HG03378 (cell line): ENCODE measurements around the gene ZNF746.
A peak's percentile ranks its signal among the peaks of the same experiment; 100 is the strongest.
"Not testable (repeated sequence)": the region's sequence is repeated elsewhere in the genome, so short reads cannot be mapped to it uniquely, and the experiment has no call there.

Experiments used
- ATAC-seq: cut with Tn5 transposase; IDR thresholded peaks from one replicate; pipeline ENCODE4 v1.9.1; 2021; ENCODE audit warnings: mild to moderate bottlenecking, moderate library complexity; ENCODE audit not compliant: unreplicated experiment

ZNF746 gene

GRCh38 chr7:149497467-149498261 is at the start of gene ZNF746:
Gene ZNF746 (minus strand): TSS chr7:149497809. CDS start chr7:149497536, 273 bp downstream.
- peak; percentile 78 for ATAC-seq

GRCh38 chr7:149547126-149547525 is 49.5 kb upstream of the ZNF746 start:
- no peak for ATAC-seq

DNA sequence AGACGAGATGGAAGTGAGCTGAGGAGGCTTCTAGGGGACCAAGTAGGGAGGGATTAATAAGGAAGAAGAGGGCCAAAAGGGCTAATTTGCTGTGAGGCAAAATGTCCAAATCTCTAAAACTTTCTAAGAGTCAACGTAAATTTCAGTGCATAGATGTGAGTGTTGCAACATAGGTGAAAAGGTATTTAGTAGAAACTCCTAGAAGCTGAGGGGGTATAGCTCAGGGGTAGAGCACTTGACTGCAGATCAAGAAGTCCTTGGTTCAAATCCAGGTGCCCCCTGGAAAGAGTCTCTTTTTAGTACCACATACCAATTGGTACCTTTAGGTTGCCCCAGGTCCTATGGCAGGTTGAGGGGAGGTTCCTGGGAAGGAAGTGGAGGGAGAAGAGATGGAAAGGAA is 48.7 kb upstream of the ZNF746 start:
- no peak for ATAC-seq

DNA sequence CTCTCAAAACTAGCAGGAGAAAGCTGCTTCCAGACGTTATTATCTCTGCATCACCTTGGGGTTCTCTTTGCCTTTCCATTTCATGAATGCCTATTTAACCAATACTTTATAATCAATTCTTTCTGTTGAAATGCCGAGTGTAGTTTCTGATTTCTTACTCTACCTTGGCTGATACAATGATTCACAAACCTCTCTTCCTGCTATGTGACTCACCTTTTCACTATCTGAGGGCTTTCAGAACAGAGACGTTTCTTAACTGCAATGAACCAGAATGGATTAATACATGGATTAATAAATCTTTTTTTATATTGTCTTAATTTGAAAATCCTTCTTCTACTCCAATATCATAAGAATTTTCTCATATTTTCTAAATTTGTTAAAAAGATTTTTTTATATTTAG is 46.4 kb upstream of the ZNF746 start:
- ATAC-seq: no peak

DNA sequence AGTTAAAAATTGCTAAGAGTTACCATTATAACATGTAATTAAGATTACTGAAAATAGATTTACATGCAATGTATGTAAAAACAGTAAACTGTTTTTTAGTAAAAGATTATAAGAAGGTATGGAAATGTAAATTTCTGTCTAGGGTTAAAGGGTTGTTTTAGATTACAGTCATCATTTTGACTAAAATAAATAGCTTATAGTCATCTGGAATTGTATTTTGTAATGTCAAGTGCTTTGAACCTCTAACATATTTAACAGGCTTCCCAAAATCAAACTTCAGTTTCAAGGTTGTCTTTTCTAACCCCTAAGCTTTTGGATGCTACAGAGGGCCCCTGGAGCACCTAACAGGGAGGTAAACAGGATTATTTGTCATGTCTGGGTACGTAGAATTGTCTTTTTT is 35.0 kb upstream of the ZNF746 start:
- ATAC-seq: no peak

- ATAC-seq: no peak
Observed at GRCh38 chr7:149529136-149529718, 31.6 kb upstream of the ZNF746 start.

- ATAC-seq: no peak
Observed at GRCh38 chr7:149527414-149527813, 29.8 kb upstream of the ZNF746 start.

DNA sequence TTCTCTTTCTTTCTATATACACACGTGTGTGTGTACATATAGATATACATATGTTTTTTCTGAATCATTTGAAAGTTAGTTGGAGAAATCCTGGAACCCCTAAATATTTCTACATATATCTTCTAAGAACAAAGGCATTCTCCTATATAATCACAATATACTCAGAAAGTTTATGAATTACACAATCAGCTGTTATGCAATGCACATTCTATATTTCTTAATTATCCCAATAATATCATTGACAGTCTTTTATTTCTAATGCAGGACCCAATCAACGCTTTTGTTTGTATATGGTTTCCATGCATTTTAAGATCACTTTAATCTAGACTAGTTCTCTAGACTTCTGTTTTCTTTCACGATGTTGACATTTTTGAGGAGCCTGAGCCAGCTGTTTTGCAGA is 27.7 kb upstream of the ZNF746 start:
- no peak for ATAC-seq

GRCh38 chr7:149524394-149524793 is 26.8 kb upstream of the ZNF746 start:
- ATAC-seq: no peak

DNA sequence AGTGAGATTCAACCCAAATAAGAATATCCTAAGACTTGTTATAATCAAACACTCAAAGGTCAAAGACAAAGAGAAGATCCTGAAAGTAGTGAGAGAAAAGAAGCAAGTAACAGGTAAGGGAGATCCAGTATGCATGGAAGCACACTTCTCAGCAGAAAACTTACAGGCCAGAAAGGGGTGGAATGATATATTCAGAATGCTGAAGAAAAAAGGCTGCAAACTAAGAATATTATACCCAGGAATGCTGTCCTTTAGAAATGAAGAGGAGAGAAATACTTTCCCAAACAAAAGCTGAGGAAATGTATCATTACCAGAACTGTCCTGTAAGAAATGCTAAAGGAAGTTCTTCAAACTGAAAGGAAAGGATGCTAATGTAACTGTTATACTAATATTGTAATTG is 12.6 kb upstream of the ZNF746 start:
- ATAC-seq: no peak

DNA sequence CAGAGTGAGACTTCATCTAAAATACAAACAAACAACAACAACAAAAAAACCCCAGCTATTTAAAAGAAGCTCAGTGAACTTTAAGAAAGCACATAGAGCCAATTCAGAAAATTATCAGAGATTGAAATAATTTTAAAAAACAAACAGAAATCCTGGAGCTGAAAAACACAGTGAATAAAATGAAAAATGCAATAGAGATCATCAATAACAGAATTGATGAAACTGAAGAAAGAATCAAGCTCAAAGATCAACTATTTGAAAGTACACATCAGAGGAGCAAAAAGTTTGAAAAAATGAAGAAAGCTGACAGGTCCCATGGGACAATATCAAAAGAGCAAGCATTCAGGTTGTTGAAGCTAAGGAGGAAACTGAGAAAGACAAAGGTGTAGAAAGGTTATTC is 12.2 kb upstream of the ZNF746 start:
- ATAC-seq: no peak

- no peak for ATAC-seq
Observed at GRCh38 chr7:149505551-149505950, 7.9 kb upstream of the ZNF746 start.

DNA sequence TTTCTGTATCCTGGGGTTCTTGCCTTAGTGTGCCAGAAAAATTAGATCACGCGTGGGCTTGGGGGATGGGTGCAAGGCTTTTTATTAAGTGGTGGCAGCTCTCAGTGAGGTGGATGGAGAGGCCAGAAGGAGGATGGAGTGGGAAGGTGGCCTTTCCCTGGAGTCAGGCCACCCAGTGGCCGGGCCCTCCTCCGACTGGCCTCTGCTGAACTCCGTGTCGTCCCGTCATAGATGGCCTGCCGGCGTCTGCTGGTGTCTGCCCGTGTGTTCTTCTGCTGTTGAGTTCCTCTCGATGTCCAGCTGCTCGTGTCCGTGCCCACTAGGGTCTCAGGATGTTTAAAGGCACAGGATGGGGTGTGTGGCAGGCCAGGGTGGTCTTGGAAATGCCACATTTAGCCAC is 4.0 kb upstream of the ZNF746 start:
- no peak for ATAC-seq

- no peak for ATAC-seq
Observed at GRCh38 chr7:149500910-149501309, 3.3 kb upstream of the ZNF746 start.

- ATAC-seq: no peak
Observed at GRCh38 chr7:149500201-149500600, 2.6 kb upstream of the ZNF746 start.

GRCh38 chr7:149498811-149499210 is 1.2 kb upstream of the ZNF746 start:
- no peak for ATAC-seq

GRCh38 chr7:149496642-149497391 is 792 bp downstream of the ZNF746 start:
- ATAC-seq: peak; percentile 12

DNA sequence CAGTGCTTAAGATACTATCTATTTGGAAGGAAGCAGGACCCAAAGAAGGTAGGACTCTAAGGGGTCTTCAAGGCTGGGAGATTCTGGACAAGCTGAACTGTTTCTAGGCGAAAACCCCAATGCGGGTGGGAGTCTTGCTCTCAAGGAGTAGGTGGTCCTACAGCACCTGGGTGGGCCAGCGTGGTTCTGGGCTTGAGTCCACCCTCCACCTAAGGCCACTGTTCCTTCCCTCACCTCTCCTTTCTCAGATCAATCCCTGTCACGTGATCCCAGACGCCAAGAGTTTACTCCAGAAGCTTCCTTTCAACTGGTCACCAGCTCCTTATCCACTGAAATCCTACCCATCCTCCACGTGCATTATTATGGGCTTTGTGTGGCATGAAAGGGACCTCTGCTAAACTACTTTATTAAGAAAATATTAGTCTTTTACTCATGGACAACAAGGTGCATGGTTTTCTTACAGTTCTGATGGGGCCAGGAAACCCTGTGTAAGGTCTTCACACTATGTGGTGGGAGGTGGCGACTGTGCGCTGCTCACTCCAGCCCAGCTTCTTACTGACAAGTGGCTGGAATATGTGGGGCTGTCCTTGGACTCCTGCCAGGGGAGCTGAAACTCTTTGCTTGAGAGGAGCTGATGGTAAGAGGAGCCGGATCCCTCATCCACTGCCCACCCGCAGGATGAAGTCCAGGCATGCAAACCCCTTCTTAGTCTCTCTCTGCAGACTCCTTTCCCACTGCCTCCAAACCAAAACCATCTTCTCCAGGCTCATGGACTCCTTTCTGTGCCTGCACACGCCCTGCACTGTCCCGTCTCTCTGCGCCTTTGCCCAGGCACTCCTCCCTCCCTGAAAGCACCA is 1.6 kb downstream of the ZNF746 start:
- no peak for ATAC-seq

DNA sequence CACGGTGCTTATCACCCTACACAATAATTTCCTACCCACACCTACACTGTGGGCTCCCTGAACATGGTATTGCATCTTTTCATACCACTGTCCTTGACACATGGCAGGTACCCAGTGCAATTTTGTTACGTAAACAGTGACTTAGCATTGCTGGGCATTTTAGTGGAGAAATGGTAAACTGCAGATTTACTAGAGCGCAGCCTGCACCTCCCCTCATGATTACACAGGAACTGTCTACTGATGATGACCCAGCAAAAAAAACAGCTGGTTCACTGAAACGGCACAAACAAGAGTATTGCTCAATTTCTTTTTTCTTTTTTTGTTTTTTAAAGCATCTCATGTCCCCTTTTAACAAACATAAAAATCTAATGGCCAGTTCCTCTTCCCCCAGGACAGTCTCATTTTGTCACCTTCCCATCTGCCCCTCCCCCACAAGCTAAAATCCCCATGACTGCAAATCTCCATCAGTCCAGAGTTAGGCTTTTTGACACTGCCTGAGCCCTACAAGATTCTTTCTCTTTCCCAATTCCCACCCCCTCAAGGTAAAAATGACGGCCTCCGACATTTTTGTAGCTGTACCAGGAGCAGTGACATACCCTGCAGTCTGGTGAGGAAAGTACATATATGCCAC is 2.8 kb downstream of the ZNF746 start:
- ATAC-seq: no peak

DNA sequence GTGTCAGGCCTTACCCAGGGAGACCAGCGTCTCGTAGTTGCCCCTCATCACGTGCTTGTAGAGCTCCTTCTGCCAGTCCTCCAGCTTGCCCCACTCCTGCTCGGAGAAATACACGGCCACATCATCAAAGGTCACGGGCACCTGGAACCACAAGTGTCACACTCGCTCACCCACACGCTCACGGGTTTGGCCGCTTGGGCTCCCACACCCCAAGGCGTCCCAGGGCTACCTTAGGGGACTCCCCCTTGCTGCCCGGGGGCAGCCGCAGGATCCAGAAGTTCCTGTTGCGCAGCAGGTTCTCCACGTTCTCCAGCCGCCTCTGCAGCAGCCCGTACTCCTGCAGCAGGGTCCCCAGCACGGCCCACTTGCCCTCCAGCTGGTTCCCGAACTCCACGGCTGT is 3.6 kb downstream of the ZNF746 start:
- ATAC-seq: not testable (repeated sequence)

GRCh38 chr7:149493366-149493765 is 4.2 kb downstream of the ZNF746 start:
- ATAC-seq: no peak
